Measurements from ENCODE around the gene CRTAC1.

DNA sequence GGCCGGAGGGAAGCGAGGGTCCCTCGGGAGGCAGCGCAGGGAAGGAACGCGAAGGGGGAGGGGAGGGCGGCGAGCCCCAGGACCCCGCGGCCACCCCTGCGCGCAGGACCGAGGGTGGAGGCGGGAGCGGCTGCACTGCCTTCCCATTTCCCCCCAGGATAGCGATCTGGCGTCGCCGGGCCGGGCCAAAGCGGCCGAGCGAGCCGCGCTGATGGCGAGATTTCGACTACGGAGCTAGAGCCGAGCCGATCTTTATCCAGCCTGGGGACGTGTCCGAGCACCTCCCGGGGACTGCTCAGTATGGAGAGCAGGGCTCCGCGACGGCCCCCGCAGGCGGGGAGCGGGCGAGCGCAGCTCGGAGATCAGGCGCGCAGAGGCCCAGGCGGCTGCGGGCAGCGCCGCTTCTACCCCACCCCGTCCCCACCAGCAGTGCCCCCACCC is 590 bp upstream of the CRTAC1 start:
- TF ChIP-seq CTCF (IDR thresholded peaks at IDR 0.05), result no peak
- TF ChIP-seq ZFX (IDR thresholded peaks at IDR 0.05; ENCODE audit: borderline replicate concordance), result no peak

Measured in 22Rv1 (cell line).